HEK293T (cell line): ENCODE results near the gene SMARCC1.

Source experiments
- CTCF ChIA-PET: fragments of 350-600 bp; formaldehyde crosslinking; extraction: SDS; loops from one replicate; lab custom pipeline; 2021; ENCODE audit warnings: antibody characterized with exemption, inconsistent platforms; lab: Yijun Ruan, JAX
- POLR2A ChIA-PET: fragments of 350-600 bp; formaldehyde crosslinking; extraction: SDS; loops from one replicate; lab custom pipeline; 2020; ENCODE audit warnings: antibody characterized with exemption, inconsistent platforms; lab: Yijun Ruan, JAX
- DNase-seq: peaks from one replicate; pipeline ENCODE4 v3.0.0; 2012; ENCODE audit warnings: mixed read lengths; ENCODE audit errors: extremely low spot score
- ARNT ChIP-seq: fragments of 450-650 bp; IDR thresholded peaks from 2 replicates; pipeline ENCODE4 v1.6.1; 2017; ENCODE audit warnings: mild to moderate bottlenecking
- BHLHE40 ChIP-seq: fragments of 450-650 bp; IDR thresholded peaks from 2 replicates; pipeline ENCODE4 v1.6.1; 2016; ENCODE audit warnings: mild to moderate bottlenecking, moderate library complexity, borderline replicate concordance
- CTBP1 ChIP-seq: fragments of 450-650 bp; IDR thresholded peaks from 2 replicates; pipeline ENCODE4 v1.6.1; 2016; ENCODE audit warnings: borderline replicate concordance
- ELF4 ChIP-seq: fragments of 450-650 bp; IDR thresholded peaks from 2 replicates; pipeline ENCODE4 v1.6.1; 2017; ENCODE audit warnings: antibody characterized with exemption
- FOXA1 ChIP-seq: fragments of 450-650 bp; IDR thresholded peaks from 2 replicates; pipeline ENCODE4 v1.6.1; 2016; ENCODE audit warnings: mild to moderate bottlenecking
- FOXK2 ChIP-seq: fragments of 450-650 bp; IDR thresholded peaks from 2 replicates; pipeline ENCODE4 v1.6.1; 2016; ENCODE audit warnings: mild to moderate bottlenecking
- FOXM1 ChIP-seq: fragments of 450-650 bp; IDR thresholded peaks from 2 replicates; pipeline ENCODE4 v1.6.1; 2017; ENCODE audit warnings: mild to moderate bottlenecking, borderline replicate concordance
- HDGF ChIP-seq: fragments of 450-650 bp; IDR thresholded peaks from 2 replicates; pipeline ENCODE4 v1.6.1; 2017; ENCODE audit warnings: antibody characterized with exemption, borderline replicate concordance
- L3MBTL2 ChIP-seq: fragments of 450-650 bp; conservative IDR thresholded peaks from 2 replicates; pipeline ENCODE4 v1.6.1; 2016; ENCODE audit warnings: mild to moderate bottlenecking
- LEF1 ChIP-seq: fragments of 450-650 bp; IDR thresholded peaks from 2 replicates; pipeline ENCODE4 v1.6.1; 2017; ENCODE audit warnings: mild to moderate bottlenecking, borderline replicate concordance
- NFRKB ChIP-seq: fragments of 450-650 bp; IDR thresholded peaks from 2 replicates; pipeline ENCODE4 v1.6.1; 2016; ENCODE audit warnings: mild to moderate bottlenecking, moderate library complexity
- PKNOX1 ChIP-seq: fragments of 450-650 bp; IDR thresholded peaks from 2 replicates; pipeline ENCODE4 v1.6.1; 2016
- SP1 ChIP-seq: fragments of 450-650 bp; IDR thresholded peaks from 2 replicates; pipeline ENCODE4 v1.6.1; 2017
- SUZ12 ChIP-seq: fragments of 450-650 bp; IDR thresholded peaks from 2 replicates; pipeline ENCODE4 v1.6.1; 2016; ENCODE audit warnings: mild to moderate bottlenecking
- TARDBP ChIP-seq: fragments of 450-650 bp; IDR thresholded peaks from 2 replicates; pipeline ENCODE4 v1.6.1; 2016
- ZNF384 ChIP-seq: fragments of 450-650 bp; IDR thresholded peaks from 2 replicates; pipeline ENCODE4 v1.6.1; 2016

Gene SMARCC1

DNA sequence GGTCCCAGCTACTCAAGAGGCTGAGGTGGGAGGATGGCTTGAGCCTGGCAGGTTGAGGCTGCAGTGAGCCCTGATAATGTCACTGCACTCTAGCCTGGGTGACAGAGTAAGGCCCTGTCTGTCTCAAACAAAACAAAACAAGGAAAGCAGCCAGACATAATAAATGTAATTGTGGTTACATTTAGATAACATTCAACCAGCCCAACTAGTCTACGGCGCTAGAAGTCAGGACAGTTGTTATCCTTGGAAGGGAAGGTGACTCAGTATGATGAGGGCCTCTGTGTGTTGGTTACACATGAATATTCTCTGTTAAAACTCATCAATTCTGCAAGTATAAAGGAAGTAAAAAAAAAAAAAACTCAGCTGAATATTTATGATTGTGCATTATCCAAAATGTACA, 176.0 kb downstream of the SMARCC1 start:
- CTCF ChIA-PET, result interaction anchor here (0.7 kb wide), 1 partner anchor 84 kb away, joined by 3 read pairs; no protein-coding TSS in a partner anchor
- no peak for DNase-seq
- POLR2A ChIA-PET, result no interaction called here
- TF ChIP-seq ELF4, result no peak
- no peak for TF ChIP-seq SUZ12
- TF ChIP-seq FOXA1, result no peak
- TF ChIP-seq ARNT, result no peak
- no peak for TF ChIP-seq CTBP1
- no peak for TF ChIP-seq BHLHE40
- no peak for TF ChIP-seq L3MBTL2
- TF ChIP-seq LEF1, result no peak
- TF ChIP-seq FOXK2, result no peak
- no peak for TF ChIP-seq HDGF
- no peak for TF ChIP-seq PKNOX1
- no peak for TF ChIP-seq ZNF384

DNA sequence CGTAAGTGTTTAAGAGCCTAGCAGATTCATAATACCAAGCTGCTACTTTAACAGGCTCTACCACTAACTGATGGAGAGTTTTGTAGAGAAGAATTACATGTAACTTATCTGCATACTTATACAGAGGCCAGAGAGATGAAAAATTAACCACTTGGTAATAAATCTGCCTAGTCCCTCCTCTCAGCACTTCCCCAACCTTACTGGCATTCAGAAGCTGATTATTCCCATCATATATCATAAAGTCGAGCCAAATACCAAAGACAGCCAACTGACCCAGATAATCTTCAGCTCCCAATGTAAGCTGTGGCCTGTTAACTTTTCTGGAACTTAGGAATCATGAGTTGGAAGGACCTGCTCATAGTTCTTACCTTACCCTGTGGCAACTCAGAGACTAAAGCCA, 177.5 kb downstream of the SMARCC1 start:
- ChIA-PET CTCF (no interaction called here), POLR2A (no interaction called here)
- no peak for TF ChIP-seq SUZ12
- TF ChIP-seq FOXM1, result no peak
- no peak for TF ChIP-seq SP1
- no peak for TF ChIP-seq FOXA1
- no peak for TF ChIP-seq CTBP1
- TF ChIP-seq NFRKB, result no peak
- TF ChIP-seq L3MBTL2, result no peak
- no peak for TF ChIP-seq TARDBP
- TF ChIP-seq PKNOX1, result no peak
- no peak for TF ChIP-seq LEF1
- no peak for TF ChIP-seq ELF4
- TF ChIP-seq FOXK2, result no peak
- no peak for DNase-seq

GRCh38 chr3:47603332-47603731, 178.4 kb downstream of the SMARCC1 start:
- no peak for DNase-seq
- TF ChIP-seq L3MBTL2 (no peak), TARDBP (no peak), CTBP1 (no peak), ELF4 (no peak), NFRKB (no peak), ZNF384 (no peak), BHLHE40 (no peak), ARNT (no peak), FOXK2 (no peak), FOXM1 (no peak), PKNOX1 (no peak), SUZ12 (no peak), FOXA1 (no peak), LEF1 (no peak)
- CTCF ChIA-PET, result no interaction called here

GRCh38 chr3:47601281-47601680, 180.4 kb downstream of the SMARCC1 start:
- POLR2A ChIA-PET, result no interaction called here
- TF ChIP-seq ZNF384 (no peak), SP1 (no peak), HDGF (no peak), FOXA1 (no peak), NFRKB (no peak), ELF4 (no peak), CTBP1 (no peak), FOXM1 (no peak), ARNT (no peak), PKNOX1 (no peak), BHLHE40 (no peak), L3MBTL2 (no peak), SUZ12 (no peak), TARDBP (no peak), FOXK2 (no peak), LEF1 (no peak)
- DNase-seq, result no peak
- CTCF ChIA-PET, result no interaction called here

More at GRCh38 chr3:47603332-47603731, 178.4 kb downstream of the SMARCC1 start:
- POLR2A ChIA-PET, result no interaction called here

- TF ChIP-seq ZNF384, result no peak
- no peak for TF ChIP-seq LEF1
- no peak for TF ChIP-seq FOXM1
- TF ChIP-seq PKNOX1, result no peak
- no peak for TF ChIP-seq ELF4
- no peak for TF ChIP-seq FOXA1
- TF ChIP-seq SP1, result no peak
- TF ChIP-seq BHLHE40, result no peak
- DNase-seq, result no peak
- ChIA-PET POLR2A (no interaction called here), CTCF (no interaction called here)
Observed at GRCh38 chr3:47594792-47595191, 186.9 kb downstream of the SMARCC1 start.
